ENCODE measurements around the gene CD27.

Gene CD27

DNA sequence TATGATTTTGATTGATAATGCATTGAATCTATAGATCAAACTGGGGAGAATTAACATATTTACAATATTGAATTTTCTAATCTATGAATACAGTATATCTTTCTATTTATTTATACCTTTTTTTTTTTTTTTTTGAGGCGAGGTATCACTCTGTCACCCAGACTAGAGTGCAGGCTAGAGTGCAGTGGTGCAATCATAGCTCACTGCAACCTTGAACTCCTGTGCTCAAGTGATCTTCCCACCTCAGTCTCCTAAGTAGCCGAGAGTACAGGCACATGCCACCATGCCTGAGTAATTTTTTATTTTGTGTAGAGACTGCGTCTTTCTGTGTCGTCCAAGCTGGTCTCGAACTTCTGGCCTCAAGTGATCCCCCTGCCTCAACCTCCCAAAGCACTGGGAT, 40.4 kb upstream of the CD27 start:
- H2AFZ ChIP-seq (ENCODE audit: low read depth, low read length, severe bottlenecking) = no peak overlapping the region
- H3K9ac ChIP-seq (ENCODE audit: low read length) = no peak overlapping the region
- TF ChIP-seq, protein P1, sequence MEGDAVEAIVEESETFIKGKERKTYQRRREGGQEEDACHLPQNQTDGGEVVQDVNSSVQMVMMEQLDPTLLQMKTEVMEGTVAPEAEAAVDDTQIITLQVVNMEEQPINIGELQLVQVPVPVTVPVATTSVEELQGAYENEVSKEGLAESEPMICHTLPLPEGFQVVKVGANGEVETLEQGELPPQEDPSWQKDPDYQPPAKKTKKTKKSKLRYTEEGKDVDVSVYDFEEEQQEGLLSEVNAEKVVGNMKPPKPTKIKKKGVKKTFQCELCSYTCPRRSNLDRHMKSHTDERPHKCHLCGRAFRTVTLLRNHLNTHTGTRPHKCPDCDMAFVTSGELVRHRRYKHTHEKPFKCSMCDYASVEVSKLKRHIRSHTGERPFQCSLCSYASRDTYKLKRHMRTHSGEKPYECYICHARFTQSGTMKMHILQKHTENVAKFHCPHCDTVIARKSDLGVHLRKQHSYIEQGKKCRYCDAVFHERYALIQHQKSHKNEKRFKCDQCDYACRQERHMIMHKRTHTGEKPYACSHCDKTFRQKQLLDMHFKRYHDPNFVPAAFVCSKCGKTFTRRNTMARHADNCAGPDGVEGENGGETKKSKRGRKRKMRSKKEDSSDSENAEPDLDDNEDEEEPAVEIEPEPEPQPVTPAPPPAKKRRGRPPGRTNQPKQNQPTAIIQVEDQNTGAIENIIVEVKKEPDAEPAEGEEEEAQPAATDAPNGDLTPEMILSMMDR (IDR thresholded peaks at IDR 0.05; ENCODE audit: insufficient read depth, low read length, poor library complexity, severe bottlenecking) = no peak
- no peak for TF ChIP-seq EZH2phosphoT487 (conservative IDR thresholded peaks at IDR 0.05; ENCODE audit: low read length)
- no peak overlapping the region for H3K27ac ChIP-seq (ENCODE audit: low read depth, low read length)
- no peaks in the 10 kb centered on the region for H3K9me2 ChIP-seq (replicated peaks; ENCODE audit: insufficient read depth, low read length)
- H3F3A ChIP-seq (ENCODE audit: insufficient read depth) = no peaks in the 10 kb centered on the region
- no peaks in the 10 kb centered on the region for H3K27me3 ChIP-seq (ENCODE audit: low read length)
- no peaks in the 10 kb centered on the region for H3K9me3 ChIP-seq (ENCODE audit: insufficient read depth, low read length)
- H3K79me2 ChIP-seq (ENCODE audit: insufficient read depth, low read length) = no peaks in the 10 kb centered on the region
- H4K20me1 ChIP-seq (ENCODE audit: low read depth, low read length) = no peaks in the 10 kb centered on the region
- no peaks in the 10 kb centered on the region for H3K36me3 ChIP-seq (ENCODE audit: low read length)
- H3K4me3 ChIP-seq (ENCODE audit: insufficient read depth, low read length, poor library complexity, severe bottlenecking) = no peak overlapping the region
- H3K4me2 ChIP-seq (ENCODE audit: low read depth, low read length, poor library complexity, severe bottlenecking) = no peak overlapping the region

DNA sequence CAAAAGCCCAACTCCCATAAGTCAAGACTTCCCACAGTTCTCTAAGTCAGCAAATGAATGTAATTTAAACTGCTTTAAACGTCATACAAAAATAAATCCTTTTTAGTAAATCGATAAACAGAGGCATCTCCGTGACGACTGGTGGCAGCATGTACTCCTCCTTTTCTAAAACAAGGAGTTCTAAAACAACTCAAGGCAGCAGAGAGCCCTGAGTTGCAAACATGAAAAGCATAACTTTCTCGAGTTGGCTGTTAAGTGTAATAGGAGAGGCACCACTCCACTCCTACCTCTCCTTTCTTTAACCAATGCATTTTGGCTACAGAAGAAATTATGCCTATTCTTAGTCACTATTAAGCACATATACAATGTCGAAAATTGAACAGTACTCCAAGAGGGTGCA, 38.8 kb upstream of the CD27 start:
- no peaks in the 10 kb centered on the region for H3K79me2 ChIP-seq (ENCODE audit: insufficient read depth, low read length)
- no peak overlapping the region for H2AFZ ChIP-seq (ENCODE audit: low read depth, low read length, severe bottlenecking)
- H3K36me3 ChIP-seq (ENCODE audit: low read length) = no peaks in the 10 kb centered on the region
- H3K9me3 ChIP-seq (ENCODE audit: insufficient read depth, low read length) = no peaks in the 10 kb centered on the region
- H3K9me2 ChIP-seq (replicated peaks; ENCODE audit: insufficient read depth, low read length) = no peaks in the 10 kb centered on the region
- no peaks in the 10 kb centered on the region for H3F3A ChIP-seq (ENCODE audit: insufficient read depth)
- no peaks in the 10 kb centered on the region for H3K27me3 ChIP-seq (ENCODE audit: low read length)
- H3K4me2 ChIP-seq (ENCODE audit: low read depth, low read length, poor library complexity, severe bottlenecking) = no peak overlapping the region
- no peak for TF ChIP-seq EZH2phosphoT487 (conservative IDR thresholded peaks at IDR 0.05; ENCODE audit: low read length)
- TF ChIP-seq, protein P1 (IDR thresholded peaks at IDR 0.05; ENCODE audit: insufficient read depth, low read length, poor library complexity, severe bottlenecking) = no peak
- H3K9ac ChIP-seq (ENCODE audit: low read length) = no peak overlapping the region
- H3K27ac ChIP-seq (ENCODE audit: low read depth, low read length) = no peak overlapping the region
- H4K20me1 ChIP-seq (ENCODE audit: low read depth, low read length) = no peaks in the 10 kb centered on the region
- H3K4me3 ChIP-seq (ENCODE audit: insufficient read depth, low read length, poor library complexity, severe bottlenecking) = no peak overlapping the region

DNA sequence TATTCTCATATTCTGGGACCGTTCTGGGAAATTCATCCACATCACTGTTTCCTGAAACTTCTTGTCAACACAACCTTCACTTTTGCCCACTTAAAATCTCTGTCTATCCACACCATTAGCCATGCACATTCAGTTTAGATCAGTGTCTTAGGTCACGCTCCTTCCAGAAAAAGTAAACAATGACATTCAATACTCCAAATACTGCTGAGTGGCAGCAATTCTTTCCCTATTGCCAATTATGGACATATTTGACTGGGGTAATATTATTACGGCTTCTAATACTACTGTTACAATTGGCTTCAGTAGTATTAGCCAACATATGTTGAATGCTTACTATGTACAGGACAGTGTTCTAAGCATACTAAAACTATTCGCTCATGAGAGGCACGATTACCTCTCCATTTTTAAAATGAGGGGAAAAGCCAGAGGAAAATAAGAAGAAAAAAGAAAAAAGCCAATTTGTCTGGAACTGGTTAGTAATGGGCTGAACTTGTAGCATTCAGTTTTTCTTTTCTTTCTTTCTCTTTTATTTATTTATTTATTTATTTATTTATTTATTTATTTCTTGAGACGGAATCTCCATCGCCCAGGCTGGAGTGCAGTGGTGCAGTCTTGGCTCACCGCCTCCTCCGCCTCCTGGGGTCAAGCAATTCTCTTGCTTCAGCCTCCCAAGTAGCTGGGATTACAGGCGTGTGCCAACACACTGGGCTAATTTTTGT, 37.4 kb upstream of the CD27 start:
- Histone ChIP-seq H3K9ac (ENCODE audit: low read length) (no peak overlapping the region), H4K20me1 (ENCODE audit: low read depth, low read length) (no peaks in the 10 kb centered on the region), H3K27me3 (ENCODE audit: low read length) (no peaks in the 10 kb centered on the region), H2AFZ (ENCODE audit: low read depth, low read length, severe bottlenecking) (no peak overlapping the region), H3K4me2 (ENCODE audit: low read depth, low read length, poor library complexity, severe bottlenecking) (no peak overlapping the region), H3K36me3 (ENCODE audit: low read length) (no peaks in the 10 kb centered on the region), H3K27ac (ENCODE audit: low read depth, low read length) (no peak overlapping the region), H3K79me2 (ENCODE audit: insufficient read depth, low read length) (no peaks in the 10 kb centered on the region), H3K9me3 (ENCODE audit: insufficient read depth, low read length) (no peaks in the 10 kb centered on the region), H3K9me2 (replicated peaks; ENCODE audit: insufficient read depth, low read length) (no peaks in the 10 kb centered on the region), H3K4me3 (ENCODE audit: insufficient read depth, low read length, poor library complexity, severe bottlenecking) (no peak overlapping the region), H3F3A (ENCODE audit: insufficient read depth) (no peaks in the 10 kb centered on the region)
- no peak for TF ChIP-seq EZH2phosphoT487 (conservative IDR thresholded peaks at IDR 0.05; ENCODE audit: low read length)
- TF ChIP-seq, protein P1 (IDR thresholded peaks at IDR 0.05; ENCODE audit: insufficient read depth, low read length, poor library complexity, severe bottlenecking) = no peak

All from SU-DHL-6 (cell line).